Astrocyte (in vitro differentiated cells and primary cell): ENCODE measurements around the gene PTPRO.

Source experiments
- EZH2 ChIP-seq: IDR thresholded peaks from 2 replicates; pipeline ENCODE4 v1.6.1; 2012; ENCODE audit warnings: mild to moderate bottlenecking, low read length, inconsistent platforms; ENCODE audit not compliant: insufficient read depth
- TF ChIP-seq, protein P1 (sequence below): IDR thresholded peaks from 2 replicates; pipeline ENCODE4 v1.5.1; 2011; ENCODE audit warnings: low read depth, mild to moderate bottlenecking, inconsistent platforms, low read length, moderate library complexity; ENCODE audit not compliant: insufficient read depth

DNA sequence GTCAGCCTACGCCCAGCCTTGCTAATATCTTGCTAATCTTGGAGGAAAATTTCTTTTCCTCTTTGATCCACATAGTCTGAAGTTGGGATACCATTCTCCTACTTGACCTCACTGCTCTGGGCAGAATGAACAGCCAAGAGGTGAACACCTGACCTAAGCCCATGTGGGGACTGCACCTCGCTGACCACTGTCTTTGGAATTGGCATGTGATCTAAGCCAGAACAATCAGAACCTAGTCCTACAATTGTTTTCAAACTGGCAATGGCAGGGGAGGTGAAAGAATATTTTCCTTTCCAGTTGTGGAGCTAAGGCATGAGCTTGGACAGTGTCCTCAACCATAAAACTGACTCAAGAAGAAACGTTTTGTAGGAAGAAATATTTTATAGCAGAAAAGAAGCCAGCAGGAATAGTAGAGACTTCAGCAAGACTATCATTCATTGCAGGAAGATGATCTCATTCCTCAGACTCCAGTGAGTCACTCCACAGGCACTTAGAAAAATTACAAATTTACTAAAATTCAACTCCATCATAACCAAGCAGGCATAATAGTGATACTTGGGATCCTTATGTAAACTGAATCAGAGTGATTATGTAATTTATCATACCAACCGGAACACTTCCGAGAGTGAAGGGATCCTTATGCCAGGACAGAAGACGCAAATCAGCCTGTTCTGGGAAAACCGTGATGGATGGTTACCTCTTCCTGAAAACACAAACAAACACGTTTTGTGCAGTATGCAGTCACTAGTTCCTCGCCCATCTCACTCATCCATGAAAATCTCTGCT is 14.7 kb downstream of the PTPRO start:
- TF ChIP-seq, protein P1, sequence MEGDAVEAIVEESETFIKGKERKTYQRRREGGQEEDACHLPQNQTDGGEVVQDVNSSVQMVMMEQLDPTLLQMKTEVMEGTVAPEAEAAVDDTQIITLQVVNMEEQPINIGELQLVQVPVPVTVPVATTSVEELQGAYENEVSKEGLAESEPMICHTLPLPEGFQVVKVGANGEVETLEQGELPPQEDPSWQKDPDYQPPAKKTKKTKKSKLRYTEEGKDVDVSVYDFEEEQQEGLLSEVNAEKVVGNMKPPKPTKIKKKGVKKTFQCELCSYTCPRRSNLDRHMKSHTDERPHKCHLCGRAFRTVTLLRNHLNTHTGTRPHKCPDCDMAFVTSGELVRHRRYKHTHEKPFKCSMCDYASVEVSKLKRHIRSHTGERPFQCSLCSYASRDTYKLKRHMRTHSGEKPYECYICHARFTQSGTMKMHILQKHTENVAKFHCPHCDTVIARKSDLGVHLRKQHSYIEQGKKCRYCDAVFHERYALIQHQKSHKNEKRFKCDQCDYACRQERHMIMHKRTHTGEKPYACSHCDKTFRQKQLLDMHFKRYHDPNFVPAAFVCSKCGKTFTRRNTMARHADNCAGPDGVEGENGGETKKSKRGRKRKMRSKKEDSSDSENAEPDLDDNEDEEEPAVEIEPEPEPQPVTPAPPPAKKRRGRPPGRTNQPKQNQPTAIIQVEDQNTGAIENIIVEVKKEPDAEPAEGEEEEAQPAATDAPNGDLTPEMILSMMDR: no peak
- TF ChIP-seq EZH2: no peak
